Stimulated activated CD4-positive, alpha-beta T cell treated with anti-CD3 and anti-CD28 coated beads, TNF-alpha, amount 100 ng/mL, for 1 hour (primary cell): ENCODE results near the gene MAP7D2.

Source experiments
- DNase-seq, 3 donors: peaks; one replicate each; pipeline ENCODE4 v3.0.0-alpha.2; 2020; ENCODE audit warnings: low read depth in 3 of 3, low spot score in 1 of 3

MAP7D2 gene

DNA sequence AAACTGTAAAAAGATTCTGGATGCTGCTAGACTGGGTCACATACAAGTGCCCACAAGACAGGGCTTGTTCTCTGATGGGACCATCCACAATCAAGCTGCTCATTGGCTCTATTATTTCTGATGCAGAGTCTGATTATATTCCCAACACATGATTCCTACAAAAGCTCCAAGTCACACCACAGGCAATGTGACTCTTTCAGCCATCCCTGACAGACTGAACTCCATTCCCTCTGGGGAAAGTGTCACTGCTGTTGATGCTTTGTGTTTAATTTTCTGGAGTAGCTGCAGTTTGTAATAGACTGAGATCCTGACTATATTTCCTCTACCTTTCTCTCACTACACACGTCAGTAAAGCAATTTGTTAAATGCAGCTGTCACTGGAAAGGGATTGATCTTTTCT, 70.5 kb downstream of the MAP7D2 start:
- no peak for DNase-seq

DNA sequence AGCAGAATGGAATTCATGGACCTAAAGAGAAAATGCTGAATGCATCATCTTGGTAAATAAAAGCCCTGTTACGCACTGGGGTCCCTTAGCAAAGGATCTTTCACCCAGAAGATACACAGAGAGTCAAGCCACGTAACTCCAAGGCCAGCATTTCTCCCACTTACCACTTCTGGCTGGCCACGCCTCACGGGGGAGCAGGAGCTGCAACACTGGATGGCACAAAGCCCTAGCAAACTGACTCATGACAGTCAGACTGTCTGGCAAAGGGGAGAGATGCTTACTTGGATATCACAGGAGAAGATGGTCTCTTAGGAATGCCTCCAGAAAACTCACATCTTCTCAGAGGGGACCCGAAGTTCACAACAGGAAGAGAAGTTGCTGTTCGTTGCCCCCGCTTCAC, 74.5 kb downstream of the MAP7D2 start:
- DNase-seq = no peak

DNA sequence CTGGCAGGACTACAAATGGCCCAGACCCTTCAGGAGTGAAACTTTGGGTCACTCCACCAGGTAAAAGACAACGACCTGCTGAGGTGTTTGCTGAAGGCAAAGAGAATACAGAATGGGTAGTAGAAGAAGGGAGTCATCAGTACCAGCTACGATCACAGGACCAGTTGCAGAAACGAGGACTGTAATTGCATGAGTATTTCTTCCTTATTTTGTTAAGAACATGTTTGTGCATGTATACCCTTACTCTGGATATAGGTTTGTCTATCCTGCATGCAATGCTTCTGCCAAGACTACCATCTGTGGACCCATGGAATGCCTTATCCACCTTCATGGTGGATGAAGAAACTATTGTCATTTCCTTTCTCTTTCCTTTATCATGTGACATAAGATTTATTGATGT, 77.7 kb downstream of the MAP7D2 start:
- DNase-seq = no peak

DNA sequence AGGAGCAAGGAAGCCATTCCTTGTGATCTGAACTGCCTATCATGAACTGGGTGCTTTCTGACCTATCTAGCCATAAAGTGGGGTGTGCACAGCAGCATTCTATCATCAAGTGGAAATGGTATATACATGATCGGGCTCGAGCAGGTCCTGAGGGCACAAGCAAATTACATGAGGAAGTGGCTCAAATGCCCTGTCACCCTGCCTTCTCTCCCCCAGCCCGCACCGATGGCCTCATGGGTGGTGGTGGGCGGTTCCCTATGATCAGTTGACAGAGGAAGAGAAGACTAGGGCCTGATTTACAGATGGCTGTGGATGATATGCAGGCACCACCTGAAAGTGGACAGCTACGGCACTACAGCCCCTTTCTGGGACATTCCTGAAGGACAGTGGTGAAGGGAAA, 79.5 kb downstream of the MAP7D2 start:
- no peak for DNase-seq

DNA sequence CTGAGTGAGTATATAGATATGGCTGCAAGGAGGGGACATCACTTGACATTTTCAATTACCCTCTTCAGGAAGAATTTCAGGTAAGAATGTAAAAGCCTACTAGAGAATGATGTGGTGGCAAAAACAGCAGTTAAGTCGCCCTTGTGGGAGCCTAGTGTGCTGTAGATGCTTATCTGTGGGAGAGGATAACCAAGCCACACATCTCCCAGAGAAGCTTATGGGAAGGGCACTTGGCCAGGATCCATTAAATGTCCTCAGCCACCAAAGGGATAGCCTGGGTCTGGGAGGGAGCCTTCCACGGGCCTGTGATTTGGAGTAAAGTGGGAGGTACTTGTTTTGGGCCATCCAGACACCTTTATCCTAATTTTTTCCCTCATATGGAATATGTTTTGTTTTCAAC, 84.5 kb downstream of the MAP7D2 start:
- no peak for DNase-seq

DNA sequence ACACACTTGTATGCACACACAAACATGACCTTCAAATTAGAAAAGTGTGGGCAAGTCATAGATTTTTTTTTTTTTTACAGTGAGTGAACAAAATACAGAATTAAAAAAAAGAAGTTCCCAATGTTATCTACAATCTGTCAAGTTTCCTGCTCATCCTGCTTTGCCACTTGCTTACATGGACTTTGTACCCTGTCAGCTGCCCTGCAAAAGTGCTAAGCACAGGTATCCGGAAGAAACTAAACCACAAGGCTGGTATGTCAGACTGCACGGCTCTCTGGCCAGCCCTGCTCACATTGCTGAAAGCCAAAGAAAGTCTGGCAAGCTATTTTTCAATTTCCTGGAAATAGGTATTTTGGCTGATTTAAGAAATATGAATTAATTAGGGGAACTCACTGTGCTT, 87.0 kb downstream of the MAP7D2 start:
- no peak for DNase-seq

DNA sequence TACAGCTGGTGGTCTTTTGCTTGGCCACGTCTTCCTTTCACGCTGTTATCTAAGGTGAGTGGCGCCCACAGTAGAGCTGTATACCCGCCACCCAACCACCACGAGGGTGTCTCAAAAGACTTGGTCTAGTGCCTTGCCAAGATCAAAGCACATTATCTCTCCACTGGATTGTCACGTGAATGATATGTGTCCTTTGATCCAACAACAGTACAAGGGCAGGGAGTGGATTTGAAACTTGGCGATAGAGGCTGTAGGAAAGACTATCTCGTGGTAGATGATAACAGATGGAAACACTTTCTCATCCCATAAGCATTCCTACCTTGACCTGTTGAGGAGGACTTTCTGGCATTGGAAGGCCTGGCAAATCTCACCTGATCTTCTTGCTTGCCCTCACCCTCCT, 88.1 kb downstream of the MAP7D2 start:
- DNase-seq = no peak

DNA sequence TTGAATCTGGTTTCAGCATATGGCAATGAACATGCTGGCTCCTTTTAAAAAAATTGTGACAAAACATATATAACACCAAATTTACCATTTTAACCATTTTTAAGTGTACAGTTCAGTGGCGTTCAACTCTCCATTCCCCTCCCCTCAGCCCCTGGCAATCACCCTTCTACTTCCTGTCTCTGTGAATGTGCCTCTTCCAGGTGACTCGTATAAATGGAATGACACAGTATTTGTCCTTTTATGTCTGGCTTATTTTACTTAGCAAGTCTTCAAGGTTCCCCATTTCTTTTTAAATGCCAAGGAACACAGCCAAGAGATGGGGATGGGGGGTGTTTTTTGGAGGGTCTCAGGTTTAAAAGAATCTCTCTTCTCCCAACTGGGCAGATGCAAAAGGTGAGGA, 90.4 kb downstream of the MAP7D2 start:
- DNase-seq = no peak

DNA sequence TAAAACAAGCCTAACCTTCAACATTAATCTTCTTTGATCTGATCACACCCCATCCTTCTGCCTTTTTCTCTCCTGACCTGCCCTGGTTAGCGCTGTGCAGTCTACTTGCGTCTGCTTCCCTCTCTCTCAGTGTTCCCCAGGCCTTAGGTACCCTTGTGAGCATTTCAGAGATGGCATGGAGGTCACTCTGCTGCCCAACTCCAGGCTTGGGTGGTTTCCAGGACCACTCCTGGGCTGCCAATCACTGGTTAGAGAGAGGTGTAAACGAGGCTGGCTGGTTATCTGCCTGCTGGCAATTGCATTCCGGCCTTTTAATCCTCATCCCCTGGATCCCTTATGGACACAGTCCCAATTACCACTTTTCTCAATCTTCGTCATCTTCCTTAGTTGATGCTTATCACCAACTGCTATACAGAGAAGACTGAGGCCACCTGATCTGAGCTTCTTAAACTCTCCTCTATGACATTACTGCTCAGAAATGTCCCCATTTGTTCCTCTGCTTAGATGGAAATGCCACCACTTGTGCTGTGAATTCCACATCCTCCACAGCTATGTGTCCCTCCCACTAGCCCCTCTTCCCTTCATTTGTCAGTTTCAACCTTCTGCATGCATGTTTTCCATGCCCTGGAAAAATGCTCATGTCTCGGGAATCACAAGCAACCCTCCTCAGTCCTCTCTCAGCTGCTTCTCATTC, 96.9 kb downstream of the MAP7D2 start:
- DNase-seq = no peak

DNA sequence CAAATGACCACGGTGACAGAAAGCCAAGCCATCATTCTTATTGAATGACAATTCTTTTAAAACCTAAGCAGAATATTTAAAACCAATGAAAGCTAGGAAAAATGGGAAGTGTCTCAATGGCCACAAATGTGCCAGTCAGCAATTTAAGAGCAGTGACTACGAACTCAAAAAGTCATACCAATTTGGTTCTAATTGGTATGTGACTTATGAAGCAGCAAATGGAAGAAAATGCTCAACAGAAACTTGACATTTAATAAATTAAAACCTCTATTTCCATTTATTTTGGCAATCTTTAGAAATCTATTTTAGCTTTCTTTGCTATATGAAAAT, 100.1 kb downstream of the MAP7D2 start:
- no peak for DNase-seq

DNA sequence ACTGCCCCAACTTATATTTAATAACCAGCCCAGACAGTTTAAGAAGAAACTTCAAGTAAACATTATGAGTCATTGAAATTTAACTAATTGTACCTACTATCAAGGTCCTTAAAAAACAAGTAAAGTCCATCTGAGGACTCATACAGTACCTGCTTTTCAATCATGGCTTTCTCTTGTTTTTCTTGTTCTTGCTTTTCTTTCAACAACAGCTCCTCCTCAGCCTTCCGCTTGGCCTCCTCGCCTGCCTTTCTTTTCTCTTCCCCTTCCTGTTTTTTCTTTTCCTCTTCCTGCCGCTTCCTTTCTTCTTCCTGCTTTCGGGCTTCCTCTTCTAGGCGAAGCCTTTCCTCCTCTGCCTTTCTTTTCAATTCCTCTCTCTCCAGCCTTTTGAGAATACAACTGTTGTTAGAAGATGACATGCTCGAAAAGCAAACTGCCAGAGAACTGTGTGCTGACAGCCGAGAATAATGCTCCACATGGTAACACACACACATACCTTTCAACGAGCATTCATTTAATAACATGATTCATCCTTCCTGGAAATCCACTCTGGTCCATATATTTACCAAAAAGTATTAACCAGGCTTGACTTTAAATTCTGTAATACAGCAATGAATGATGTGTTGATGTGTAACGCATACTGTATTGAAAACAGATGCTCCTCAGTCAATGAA, 100.6 kb downstream of the MAP7D2 start:
- DNase-seq = no peak

DNA sequence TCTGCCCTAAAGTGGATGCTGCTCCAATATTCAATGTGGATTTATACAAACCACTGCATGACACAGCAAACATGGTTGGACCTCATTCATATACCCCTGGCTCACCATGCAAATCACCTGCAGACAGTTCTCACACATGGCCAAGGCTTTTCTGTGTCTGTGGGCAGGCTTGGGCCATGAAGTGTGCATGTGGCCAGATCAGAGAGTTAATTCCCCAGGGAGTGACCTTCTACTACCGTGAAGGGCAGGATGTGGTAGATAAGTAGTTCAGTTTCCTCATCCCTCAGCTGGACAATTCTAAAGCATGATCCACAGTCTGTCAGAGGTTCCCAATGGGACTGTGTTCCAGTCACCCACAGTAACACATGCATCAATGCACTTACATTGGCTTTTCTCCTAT, 101.3 kb downstream of the MAP7D2 start:
- DNase-seq = no peak

DNA sequence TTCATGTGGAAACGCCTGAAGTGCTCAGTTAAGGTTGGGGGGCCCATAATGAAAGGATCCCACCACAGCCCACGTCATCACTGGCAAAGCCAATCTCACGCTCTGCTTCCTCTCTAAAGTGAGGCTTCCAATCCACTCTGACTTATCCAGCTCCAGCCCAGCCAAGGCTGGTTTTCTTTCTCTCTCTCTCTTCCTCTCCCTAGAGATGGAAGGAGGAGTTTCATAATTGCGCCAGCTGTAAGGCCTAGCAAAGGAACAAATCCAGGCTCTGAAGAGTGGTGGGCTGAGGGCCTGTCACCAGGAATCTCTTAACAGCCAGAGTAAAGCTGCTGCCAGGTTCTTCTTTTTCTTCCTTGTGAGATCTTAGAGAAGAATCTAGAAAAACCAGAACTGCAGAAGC, 105.1 kb downstream of the MAP7D2 start:
- no peak for DNase-seq

DNA sequence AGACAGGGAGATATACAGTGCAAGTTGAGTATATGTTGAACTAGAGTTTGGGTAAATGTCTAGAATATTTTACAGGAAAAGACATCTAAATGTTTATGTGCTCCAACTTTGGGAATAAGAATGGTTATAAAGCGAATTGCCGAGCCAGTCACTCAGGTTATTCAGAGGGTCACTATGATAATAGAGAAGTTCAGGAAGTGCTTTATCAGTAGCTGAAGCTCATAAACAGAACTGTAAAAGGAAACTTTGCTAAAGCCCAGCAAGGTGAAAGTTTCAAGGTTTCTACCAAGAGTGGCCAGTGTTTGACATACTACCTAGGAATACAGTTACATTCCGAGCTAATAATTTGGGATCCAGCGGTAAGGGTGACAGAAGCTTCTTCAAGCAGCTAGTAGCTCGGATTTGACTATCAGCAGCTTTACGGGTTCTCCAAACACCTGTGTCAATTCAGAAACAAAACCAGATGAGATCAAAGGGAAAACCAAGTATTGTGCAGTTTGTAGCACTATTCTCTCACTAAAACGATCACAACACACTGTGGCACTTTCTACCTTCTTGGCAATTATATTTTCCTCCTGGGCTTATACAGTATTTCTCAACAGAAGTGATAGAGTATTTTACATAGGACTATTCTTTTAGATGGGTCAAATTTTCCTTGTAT, 108.6 kb downstream of the MAP7D2 start:
- DNase-seq = no peak

DNA sequence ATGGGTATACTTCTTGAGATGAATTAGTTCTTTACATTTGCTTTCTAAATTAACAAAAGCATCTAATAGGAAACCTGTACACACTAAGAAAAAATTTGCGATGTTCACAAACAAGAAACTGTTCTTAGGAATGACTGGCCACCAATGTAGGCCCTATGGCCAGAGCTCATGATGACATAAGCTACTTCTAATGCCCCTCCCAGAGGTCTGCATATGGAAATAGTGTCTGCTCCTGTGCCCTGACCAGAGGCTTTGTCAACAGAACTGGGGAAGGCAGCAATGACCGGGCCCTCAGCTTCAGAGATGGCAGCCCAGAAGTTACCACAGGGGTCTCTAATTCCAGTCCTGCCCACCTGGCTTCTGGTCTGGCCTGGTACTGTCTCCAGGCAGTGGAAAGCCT, 110.8 kb downstream of the MAP7D2 start:
- DNase-seq = no peak

DNA sequence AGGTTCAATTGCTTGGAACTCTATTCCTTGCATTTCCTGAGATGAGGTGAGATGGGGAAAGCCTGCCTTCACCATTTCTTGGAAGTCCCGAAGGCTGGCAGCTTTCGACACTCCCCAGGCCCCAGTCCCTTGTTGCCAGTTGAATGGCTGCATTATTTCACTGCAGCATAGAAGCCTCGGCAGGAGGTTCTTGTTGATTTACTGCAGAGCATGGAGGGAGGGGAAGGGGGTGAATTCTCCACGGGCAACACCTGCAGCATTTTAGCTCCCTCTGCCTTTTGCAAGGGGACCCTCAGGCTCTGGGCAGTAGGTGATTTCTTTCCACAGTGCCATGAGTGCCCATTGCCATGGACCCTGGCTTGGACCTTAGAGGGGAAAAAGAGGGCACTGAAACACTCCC, 115.1 kb downstream of the MAP7D2 start:
- DNase-seq = no peak

DNA sequence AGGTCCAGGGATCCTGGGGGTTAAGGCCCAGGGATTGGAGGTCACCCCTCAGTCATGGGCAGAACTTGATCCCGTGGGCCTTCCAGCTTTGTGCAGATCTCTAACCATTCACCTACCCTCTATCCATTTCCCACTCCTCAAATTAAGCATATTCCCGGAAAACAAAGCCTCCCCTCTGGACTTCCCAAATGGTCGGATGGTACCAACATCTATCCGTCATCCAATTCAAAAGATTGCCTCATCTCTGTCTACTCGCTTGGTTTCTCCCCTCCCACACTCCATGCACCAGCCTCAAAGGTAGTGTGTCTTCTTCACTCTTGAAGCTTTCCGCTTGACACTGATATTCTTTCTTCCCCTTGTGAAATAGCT, 125.4 kb downstream of the MAP7D2 start:
- DNase-seq = no peak

DNA sequence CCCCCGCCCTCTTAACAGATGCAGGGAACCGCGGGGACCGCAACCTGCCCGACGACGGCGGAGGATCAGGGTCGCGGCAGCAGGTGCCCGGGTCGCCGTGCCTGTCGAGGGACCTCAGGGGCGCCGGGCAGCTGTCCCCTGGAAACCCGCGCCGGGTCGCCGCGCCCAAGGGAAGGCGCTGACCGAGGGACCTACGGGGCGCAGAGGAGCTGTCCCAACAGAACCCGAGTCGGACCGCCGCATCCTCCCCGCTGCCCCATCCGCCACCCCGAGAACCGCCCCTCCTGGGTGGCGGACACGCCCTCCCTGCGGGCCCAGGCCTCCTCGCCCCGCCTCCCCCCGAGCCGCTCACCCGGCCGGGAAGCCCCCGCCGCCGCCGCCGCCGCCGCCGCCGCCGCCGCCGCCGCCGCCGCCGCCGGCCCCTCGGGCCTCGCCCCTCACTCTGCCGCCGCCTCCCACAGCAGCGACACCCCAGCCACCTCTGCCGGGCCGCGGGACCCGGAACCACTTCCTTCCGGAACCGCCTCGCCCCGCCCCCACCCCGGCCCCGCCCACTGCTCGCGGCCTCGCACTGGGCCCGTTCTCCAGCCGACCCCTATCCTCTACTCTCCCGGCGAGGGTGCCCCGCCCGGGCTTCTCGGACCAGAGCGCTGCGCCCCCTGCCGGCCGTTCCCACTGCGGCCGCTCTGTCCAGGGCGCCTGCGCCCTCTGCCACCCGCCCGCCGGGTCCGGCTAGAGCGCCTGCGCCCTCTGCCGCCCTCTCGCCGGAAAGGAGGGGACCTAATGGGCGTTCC, 126.0 kb downstream of the MAP7D2 start, which contains the start of gene BCLAF3:
TSS of gene BCLAF3 (minus strand) at position 506 of the 794 bp plus-strand sequence. CDS start 20,797 bp downstream, outside the sequence.
- DNase-seq = peak; percentile 61 to 83 (median 76)

DNA sequence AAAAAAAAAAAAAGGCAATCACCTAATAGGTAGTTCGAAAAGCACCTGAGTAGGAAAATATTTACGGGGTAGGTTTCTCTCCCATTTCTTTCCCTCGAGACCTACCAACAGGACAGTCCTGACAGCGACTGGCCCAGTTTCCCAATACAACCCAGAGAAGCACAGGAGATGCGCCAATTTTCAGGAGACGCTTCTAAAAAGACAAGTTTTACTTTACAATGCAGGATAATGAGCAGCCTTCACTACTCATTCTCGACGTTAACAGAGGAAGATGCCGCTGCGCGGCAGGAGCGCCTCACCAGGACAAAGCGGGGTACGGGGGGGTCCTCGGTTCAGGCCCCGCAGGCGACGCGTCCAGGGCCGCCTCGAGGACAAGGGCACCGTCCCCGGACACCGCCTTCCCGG, 126.6 kb downstream of the MAP7D2 start:
- peak in 1 of 3 donors; percentile 2 for DNase-seq

DNA sequence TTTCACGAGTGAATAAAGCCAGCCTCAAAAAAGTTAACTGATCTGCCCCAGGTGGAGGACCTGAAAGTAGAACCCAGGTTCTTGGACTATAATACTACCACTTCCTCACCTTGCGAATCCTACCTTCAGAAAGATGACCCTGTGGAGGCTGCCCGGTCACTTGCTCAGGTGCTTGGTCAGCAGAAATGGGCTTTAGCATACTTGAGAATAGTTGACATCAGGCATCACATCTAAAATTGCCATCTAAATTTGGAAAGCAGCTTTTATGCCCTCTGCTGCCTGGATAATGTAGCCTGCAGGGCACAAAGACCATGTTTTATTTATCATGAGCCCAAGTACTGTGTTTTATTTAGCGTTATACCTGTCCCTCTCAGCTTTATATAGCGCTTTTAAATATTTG, 128.9 kb downstream of the MAP7D2 start:
- DNase-seq = no peak

DNA sequence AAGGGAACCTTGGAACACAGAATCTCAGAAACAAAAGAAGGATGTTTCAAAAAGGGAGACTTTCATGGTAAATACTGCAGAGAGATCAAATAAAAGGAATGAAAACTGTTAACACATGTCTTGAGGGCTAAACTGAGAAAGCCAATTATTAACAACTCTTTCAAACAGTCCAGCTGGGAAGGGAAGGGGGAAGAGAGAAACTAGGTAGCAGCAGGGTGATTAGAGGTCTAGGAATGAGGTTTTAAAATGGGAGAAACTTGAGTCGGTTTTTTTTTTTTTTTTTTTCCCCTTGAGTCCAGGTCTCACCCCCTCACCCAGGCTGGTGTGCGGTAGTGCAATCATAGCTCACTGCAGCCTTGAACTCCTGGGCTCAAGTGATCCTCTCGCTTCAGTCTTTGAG, 130.2 kb downstream of the MAP7D2 start:
- no peak for DNase-seq

DNA sequence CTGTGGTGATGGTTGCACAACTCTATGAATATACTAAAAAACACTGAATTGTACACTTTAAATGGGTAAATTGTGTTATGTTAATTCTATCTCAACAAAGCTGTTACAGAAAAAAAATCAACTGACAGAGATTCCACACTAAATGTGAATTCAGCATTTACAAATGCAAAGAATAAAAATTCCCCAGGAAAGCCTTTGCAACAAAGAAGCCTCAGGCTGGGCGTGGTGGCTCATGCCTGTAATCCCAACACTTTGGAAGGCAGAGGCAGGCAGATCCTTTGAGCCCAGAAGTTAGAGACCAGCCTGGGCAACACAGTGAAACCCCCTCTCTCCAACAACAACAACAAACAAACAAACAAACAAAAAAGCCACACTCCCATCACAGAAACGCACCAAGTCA, 134.8 kb downstream of the MAP7D2 start:
- no peak for DNase-seq
